T-helper 1 cell (primary cell): ENCODE measurements around the gene WSB2.
A peak's percentile ranks its signal among the peaks of the same experiment; 100 is the strongest.
"Not testable (repeated sequence)": the region's sequence is repeated elsewhere in the genome, so short reads cannot be mapped to it uniquely, and the experiment has no call there.

Source experiments
- DNase-seq, 5 donors: peaks; one replicate each; pipeline ENCODE4 v3.0.0-alpha.2; 2012 to 2020

Gene WSB2

DNA sequence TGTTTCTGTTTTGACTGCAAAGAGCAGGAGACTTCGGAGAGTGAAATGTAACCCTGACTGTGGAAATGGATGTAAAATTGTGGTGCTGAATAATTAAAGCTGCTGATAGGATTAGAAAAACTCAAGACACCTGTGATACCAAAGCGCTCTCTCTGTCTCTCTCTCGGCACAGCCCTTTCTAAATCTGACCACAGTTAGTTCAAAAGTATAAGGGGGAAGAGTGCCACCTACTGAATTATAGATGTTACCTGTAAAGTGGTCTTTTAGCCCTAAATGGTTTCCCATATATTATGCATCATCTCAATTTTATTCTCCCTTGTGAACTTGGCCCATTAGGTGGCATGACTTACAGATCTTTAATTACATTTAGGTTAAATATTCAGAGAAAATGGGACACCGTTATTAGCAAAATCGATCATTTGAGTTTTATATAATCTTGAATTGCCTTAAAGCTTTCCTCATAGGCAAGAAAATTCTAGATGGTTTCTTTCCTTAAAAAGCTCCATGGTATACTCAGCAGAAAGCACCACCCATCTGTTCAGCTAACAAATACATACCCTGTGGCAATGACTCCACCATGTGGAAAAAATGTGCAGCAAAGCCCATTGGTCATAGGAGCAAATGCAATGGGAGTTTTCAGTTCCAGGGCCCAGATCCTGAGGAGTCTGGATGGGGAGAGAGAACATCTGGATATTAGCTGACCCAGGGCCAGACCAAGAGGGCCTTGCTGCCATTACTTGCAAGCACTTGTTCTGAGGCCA, 26.4 kb downstream of the WSB2 start:
- no peak for DNase-seq

- no peak for DNase-seq
Measured at GRCh38 chr12:118033902-118034301, 27.1 kb downstream of the WSB2 start.

DNA sequence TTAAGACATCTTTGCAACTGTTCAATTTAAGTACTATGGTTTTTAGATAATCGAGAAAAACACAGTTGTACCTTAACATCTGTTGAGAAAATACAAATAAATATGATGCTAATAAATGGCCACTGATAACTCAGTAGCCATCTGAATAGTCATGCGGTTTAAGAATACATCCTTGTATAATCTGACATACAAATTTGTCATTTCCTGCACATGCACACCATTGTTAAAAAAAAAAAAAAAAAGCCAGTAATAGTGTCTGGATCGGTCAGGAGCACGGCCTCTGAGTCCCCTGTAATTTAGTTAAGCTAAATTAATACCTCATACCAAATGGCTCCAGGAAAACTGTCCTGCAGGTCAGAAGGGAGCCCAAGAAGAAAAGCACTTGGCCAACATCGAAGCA, 27.7 kb downstream of the WSB2 start:
- no peak for DNase-seq

- no peak for DNase-seq
Measured at GRCh38 chr12:118032188-118032587, 28.8 kb downstream of the WSB2 start.

DNA sequence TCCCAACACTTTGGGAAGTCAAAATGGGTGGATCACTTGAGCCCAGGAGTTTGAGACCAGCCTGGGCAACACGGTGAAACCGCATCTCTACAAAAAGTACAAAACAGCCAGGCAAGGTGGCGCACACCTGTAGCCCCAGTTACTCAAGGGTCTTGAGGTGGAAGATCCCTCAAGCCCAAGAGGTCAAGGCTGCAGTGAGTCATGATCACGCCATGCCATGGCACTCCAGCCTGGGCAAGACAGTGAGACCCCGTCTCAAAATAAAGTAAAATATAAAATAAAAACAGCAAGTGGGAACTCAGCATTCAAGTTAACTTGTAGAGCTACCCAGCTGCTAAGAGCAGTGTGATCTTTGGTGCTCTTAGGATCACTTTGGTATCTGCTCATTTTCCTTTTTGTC, 31.8 kb downstream of the WSB2 start:
- no peak for DNase-seq

GRCh38 chr12:118025168-118025567, 35.8 kb downstream of the WSB2 start:
- DNase-seq = no peak

- DNase-seq = no peak
Measured at GRCh38 chr12:118023301-118023860, 37.6 kb downstream of the WSB2 start.

GRCh38 chr12:118022728-118023109, 38.3 kb downstream of the WSB2 start:
- no peak for DNase-seq

DNA sequence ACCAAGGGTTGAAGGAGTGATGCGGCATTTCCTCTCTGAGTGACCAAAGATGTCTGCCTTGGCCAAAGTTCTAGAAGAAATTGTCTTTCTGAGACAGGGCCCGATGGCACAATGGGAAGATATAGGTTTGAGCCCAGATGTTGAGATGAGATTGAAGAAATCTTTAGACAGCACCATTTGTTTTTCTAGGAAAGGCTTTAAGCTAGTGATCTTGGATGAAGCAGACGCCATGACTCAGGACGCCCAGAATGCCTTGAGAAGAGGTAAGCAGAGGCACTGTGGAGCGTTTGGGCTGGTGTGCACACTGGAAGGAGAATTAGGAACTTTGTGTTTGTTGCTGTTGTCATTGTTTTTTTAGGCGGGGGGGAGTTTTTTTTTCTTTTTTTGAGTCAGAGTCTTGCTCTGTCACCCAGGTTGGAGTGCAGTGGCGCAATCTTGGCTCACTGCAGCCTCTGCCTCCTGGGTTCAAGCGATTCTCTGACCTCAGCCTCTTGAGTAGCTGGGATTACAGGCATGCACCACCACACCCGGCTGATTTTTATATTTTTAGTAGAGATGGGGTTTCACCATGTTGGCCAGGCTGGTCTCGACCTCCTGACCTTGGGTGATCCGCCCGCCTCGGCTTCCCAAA, 38.8 kb downstream of the WSB2 start:
- DNase-seq = not testable (repeated sequence)

DNA sequence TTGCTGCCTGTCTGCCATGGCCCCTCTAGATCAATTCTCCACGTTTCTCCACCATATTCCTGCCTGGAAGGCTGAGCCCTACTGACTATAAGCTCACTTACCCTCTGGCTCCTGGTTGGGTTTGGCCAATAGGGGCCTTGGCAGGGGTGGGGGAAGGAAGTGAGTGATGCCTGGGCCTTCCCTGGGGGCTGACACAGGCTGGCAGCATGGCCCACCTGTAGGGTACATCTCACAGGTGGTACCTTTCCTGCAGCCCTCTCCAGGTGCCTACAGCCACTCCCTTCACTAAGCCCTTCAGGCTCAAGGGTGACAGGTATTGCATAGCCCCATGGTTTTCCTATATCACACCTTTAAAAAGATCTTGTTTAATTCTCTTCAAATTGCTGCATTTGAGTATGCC, 40.9 kb downstream of the WSB2 start:
- no peak for DNase-seq

DNA sequence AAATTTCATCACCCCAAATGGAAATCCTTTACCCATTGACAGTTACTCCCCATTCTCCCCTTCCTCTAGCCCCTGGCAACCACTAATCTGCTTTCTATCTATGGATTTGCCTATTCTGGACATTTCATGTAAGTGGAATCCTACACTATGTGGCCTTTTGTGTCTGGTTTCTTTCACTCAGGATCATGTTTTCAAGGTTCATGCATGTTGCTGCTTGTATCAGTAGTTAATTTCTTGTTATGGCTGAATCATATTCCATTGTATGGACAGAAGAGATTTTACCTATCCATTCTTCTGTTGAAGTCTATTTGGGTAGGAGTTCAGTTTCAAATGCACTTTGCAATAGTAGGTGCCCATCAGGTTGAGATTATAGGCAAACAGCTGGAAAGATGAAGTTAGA, 43.1 kb downstream of the WSB2 start:
- no peak for DNase-seq

- DNase-seq = peak; percentile 96 to 98 (median 97)
Measured at GRCh38 chr12:118016424-118017264, 44.3 kb downstream of the WSB2 start, which contains the start of gene RFC5. RFC5 (plus strand) TSS chr12:118016703; CDS start chr12:118016828, 125 bp downstream.

DNA sequence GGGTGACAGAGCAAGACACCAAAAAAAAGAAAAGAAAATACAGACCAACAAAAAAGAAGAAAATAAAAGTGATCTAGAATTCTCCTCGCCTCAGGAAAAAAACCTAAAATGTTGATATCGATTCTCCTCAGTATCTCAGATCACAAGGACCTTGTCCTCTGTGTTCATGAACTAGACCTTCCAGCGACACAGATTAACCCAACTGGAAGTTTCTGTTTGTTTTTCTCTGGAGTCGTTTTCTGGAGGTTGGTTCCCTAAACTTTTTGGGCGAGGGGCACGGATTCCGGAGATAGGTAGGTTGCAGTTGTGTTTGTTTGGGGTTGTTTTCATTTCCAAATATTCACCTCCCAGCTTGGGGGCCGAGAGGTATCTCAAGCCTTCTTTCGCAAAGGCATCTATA, 45.0 kb downstream of the WSB2 start:
- DNase-seq = no peak

DNA sequence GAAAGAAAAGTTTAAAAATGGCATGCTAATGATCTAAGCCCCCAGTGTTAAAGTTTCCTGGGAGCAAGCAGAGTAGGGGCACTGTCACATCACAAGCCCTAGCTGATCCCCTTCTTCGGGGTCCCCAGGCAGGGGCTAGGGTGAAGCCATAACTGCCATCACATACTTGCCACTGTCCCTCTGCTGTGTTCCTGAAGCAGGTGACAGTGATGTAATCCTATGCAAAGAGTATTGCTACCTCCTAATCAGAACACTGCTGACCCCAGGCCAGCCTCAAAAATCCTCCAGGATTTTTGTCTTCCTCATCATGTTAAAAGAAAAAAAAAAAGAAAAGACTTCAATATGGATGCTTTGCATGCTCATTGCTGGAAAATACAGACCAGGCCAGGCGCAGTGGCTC, 45.7 kb downstream of the WSB2 start:
- DNase-seq = no peak

GRCh38 chr12:118013283-118013682, 47.7 kb downstream of the WSB2 start:
- DNase-seq = no peak

DNA sequence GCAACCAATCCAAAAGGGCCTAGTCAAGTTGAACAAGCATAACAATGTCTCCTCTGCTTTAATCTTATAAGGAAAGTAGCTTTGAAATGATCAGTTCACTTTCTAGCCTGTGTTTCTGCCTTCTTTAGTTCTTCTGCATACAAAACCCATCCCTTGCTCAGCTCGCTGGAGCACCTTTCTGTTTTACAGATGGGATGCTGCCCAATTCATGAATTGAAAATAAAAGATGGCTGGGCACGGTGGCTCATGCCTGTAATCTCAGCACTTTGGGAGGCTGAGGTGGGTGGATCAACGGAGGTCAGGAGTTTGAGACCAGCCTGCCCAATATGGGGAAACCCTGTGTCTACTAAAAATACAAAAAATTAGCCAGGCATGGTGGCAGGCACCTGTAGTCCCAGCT, 49.0 kb downstream of the WSB2 start:
- no peak for DNase-seq

DNA sequence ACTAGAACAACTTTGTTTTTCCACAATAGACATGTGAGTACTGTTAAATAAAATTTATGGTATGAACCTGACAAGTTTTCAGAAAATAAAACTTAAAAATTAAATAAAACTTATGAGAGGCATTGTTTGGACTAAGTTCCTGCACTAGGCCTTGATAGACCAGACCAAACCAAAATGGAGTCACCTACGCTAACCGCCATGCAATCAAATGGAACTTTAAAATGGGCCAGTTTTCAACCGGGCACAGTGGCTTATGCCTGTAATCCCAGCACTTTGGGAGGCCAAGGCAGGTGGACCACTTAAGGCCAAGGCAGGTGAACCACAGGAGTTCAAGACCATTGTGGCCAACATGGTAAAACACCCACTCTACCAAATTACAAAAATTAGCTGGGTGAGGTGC, 49.6 kb downstream of the WSB2 start:
- no peak for DNase-seq

- DNase-seq = no peak
Measured at GRCh38 chr12:118010903-118011302, 50.1 kb downstream of the WSB2 start.

GRCh38 chr12:117999806-118000205, 61.2 kb downstream of the WSB2 start:
- DNase-seq = not testable (repeated sequence)

DNA sequence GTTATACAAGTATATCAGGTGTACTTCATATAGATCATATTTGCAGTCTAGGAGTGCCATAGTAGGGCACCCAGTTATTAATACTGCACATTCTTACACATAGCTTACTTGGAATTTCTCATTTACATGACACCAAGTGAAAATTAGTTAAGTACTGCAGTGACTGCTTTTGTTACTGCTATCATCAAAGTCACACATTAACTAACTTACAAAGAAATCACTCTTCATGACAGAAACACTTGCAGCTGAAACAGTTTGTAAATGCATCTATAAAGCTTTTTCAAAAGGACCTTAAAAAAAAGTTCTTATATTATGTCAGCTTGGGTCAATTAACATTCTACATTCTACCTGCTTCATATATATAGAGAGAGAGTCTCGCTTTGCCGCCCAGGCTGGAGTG, 62.3 kb downstream of the WSB2 start:
- no peak for DNase-seq

- no peak for DNase-seq
Measured at GRCh38 chr12:117994551-117995438, 66.2 kb downstream of the WSB2 start.
